Small intestine (tissue), 7 donors: ENCODE data around the gene B4GALNT3. TPM values are rescaled to one million over a fixed set of nuclear protein-coding genes. Genes with fewer than 3 reads are reported as not detected.
A peak's percentile ranks its signal among the peaks of the same experiment; 100 is the strongest.

Experiments used
- DNase-seq, 2 donors: peaks; one replicate each; pipeline versions ENCODE4 v3.0.0 to v3.0.0-alpha.2; 2013
- FAIRE-seq: peaks from 2 replicates; lab custom pipeline; 2012; peaks lifted over from hg19 to GRCh38; lab: Jason Lieb, UNC
- H3K27ac ChIP-seq, 3 donors: one replicate each; pipeline ENCODE4 v1.5.1; 2013; ENCODE audit warnings: low read length in 2 of 3, mild to moderate bottlenecking in 2 of 3, control low read depth in 1 of 3, inconsistent platforms in 1 of 3, low read depth in 1 of 3, moderate library complexity in 1 of 3
- H3K27me3 ChIP-seq, 3 donors: one replicate each; pipeline ENCODE4 v1.6.1; 2013; ENCODE audit warnings: low read length in 3 of 3, inconsistent platforms in 1 of 3; ENCODE audit not compliant: control insufficient read depth in 3 of 3, insufficient read depth in 3 of 3
- H3K36me3 ChIP-seq, 3 donors: one replicate each; pipeline ENCODE4 v1.6.1; 2013; ENCODE audit warnings: low read length in 3 of 3, inconsistent platforms in 1 of 3, low read depth in 1 of 3, mild to moderate bottlenecking in 1 of 3, moderate library complexity in 1 of 3; ENCODE audit not compliant: control insufficient read depth in 3 of 3, insufficient read depth in 2 of 3
- H3K4me1 ChIP-seq, 3 donors: one replicate each; pipeline ENCODE4 v1.6.1; 2013; ENCODE audit warnings: low read length in 2 of 3, inconsistent platforms in 1 of 3, low read depth in 1 of 3, mild to moderate bottlenecking in 1 of 3, moderate library complexity in 1 of 3; ENCODE audit not compliant: control insufficient read depth in 3 of 3, insufficient read depth in 2 of 3
- H3K4me3 ChIP-seq, 3 donors: one replicate each; pipeline ENCODE4 v1.5.1; 2013; ENCODE audit warnings: low read length in 3 of 3, control low read depth in 1 of 3, inconsistent platforms in 1 of 3, low read depth in 1 of 3, mild to moderate bottlenecking in 1 of 3, moderate library complexity in 1 of 3
- H3K9me3 ChIP-seq, 2 donors: one replicate each; pipeline ENCODE4 v1.6.1; 2013; ENCODE audit warnings: low read depth in 1 of 2, low read length in 1 of 2; ENCODE audit not compliant: control insufficient read depth in 2 of 2, insufficient read depth in 1 of 2
- WGBS, 3 donors: extraction: QIAGEN DNeasy Blood & Tissue Kit; methylation state at CpG; one replicate each; pipeline ENCODE4 v1.1.7; 2013; 5-methylcytosine and 5-hydroxymethylcytosine counted together
- polyA plus RNA-seq, 4 donors: library from polyadenylated mRNA; stranded (reverse) in 3 of 4; unstranded in 1 of 4; fragments of 200-250 nt in 3 of 4; fragments of 120-200 nt in 1 of 4; gene quantifications; one replicate each; pipeline versions ENCODE4 v1.2.1 to v1.2.3, GENCODE V29; 2013
- donor health status: healthy with polysubstance abuse.
- donor health status: control.
- donor health status: control.
- donor health status: Bipolar disorder and iron deficiency.
- donor health status: healthy.

Gene B4GALNT3
- polyA plus RNA-seq, 4 donors = 0.45 to 6.6 (median 2.9) TPM; not detected in 1

GRCh38 chr12:556498-556897 is 96.8 kb downstream of the B4GALNT3 start:
- no peak for FAIRE-seq

GRCh38 chr12:558580-558979 is 98.8 kb downstream of the B4GALNT3 start:
- no peaks in the 10 kb centered on the region for H3K36me3 ChIP-seq
- no peaks in the 10 kb centered on the region for H3K9me3 ChIP-seq
- FAIRE-seq = no peak

More at GRCh38 chr12:556498-556897, 96.8 kb downstream of the B4GALNT3 start:
- 91 to 94% (median 93%) methylated on average over 20 of the region's 20 CpGs for WGBS, 3 donors
- H3K4me3 ChIP-seq = no peak overlapping the region
- no peak overlapping the region for H3K27ac ChIP-seq
- no peak for DNase-seq
- peaks cover 0 to 6% (median 0%) of the 10 kb centered on the region in 3 donors for H3K36me3 ChIP-seq
- no peaks in the 10 kb centered on the region for H3K27me3 ChIP-seq
- no peaks in the 10 kb centered on the region for H3K4me1 ChIP-seq
- H3K9me3 ChIP-seq = no peaks in the 10 kb centered on the region

GRCh38 chr12:559208-559905 is 99.6 kb downstream of the B4GALNT3 start:
- WGBS, 3 donors = 81 to 91% (median 84%) methylated on average over 21 of the region's 21 CpGs
- H3K9me3 ChIP-seq = no peaks in the 10 kb centered on the region
- no peaks in the 10 kb centered on the region for H3K27me3 ChIP-seq
- no peak for FAIRE-seq
- H3K4me1 ChIP-seq = no peaks in the 10 kb centered on the region
- no peaks in the 10 kb centered on the region for H3K36me3 ChIP-seq
- no peak overlapping the region for H3K4me3 ChIP-seq
- no peak for DNase-seq
- H3K27ac ChIP-seq = no peak overlapping the region

More at GRCh38 chr12:558580-558979, 98.8 kb downstream of the B4GALNT3 start:
- Histone ChIP-seq H3K4me1 (no peaks in the 10 kb centered on the region), H3K27me3 (no peaks in the 10 kb centered on the region), H3K4me3 (no peak overlapping the region), H3K27ac (no peak overlapping the region)
- peak; percentile 27 to 65 for DNase-seq
- 7 to 46% (median 21%) methylated on average over 4 of the region's 4 CpGs for WGBS, 3 donors

- H3K4me3 ChIP-seq = no peak overlapping the region
- no peaks in the 10 kb centered on the region for H3K27me3 ChIP-seq
- no peak overlapping the region for H3K27ac ChIP-seq
- H3K9me3 ChIP-seq = no peaks in the 10 kb centered on the region
- no peaks in the 10 kb centered on the region for H3K4me1 ChIP-seq
- WGBS, 3 donors = 85 to 88% (median 86%) methylated on average over 14 of the region's 14 CpGs
- DNase-seq = no peak
- FAIRE-seq = no peak
- no peaks in the 10 kb centered on the region for H3K36me3 ChIP-seq
These were observed 100.2 kb downstream of the B4GALNT3 start for GRCh38 chr12:559906-560455.

GRCh38 chr12:560691-561390 is 101.1 kb downstream of the B4GALNT3 start:
- DNase-seq = no peak
- Histone ChIP-seq H3K36me3 (no peaks in the 10 kb centered on the region), H3K27me3 (no peaks in the 10 kb centered on the region), H3K4me3 (no peak overlapping the region), H3K4me1 (no peaks in the 10 kb centered on the region), H3K27ac (no peak overlapping the region), H3K9me3 (no peaks in the 10 kb centered on the region)
- WGBS, 3 donors = 81 to 89% (median 82%) methylated on average over 19 of the region's 19 CpGs
- no peak for FAIRE-seq

- no peak overlapping the region for H3K4me3 ChIP-seq
- H3K4me1 ChIP-seq = no peaks in the 10 kb centered on the region
- FAIRE-seq = no peak
- H3K9me3 ChIP-seq = no peaks in the 10 kb centered on the region
- H3K36me3 ChIP-seq = no peaks in the 10 kb centered on the region
- no peak for DNase-seq
- H3K27ac ChIP-seq = no peak overlapping the region
- no peaks in the 10 kb centered on the region for H3K27me3 ChIP-seq
- 91 to 97% (median 93%) methylated on average over 14 of the region's 14 CpGs for WGBS, 3 donors
These were observed 101.6 kb downstream of the B4GALNT3 start for GRCh38 chr12:561391-561705.

- no peak for FAIRE-seq
- whole genome bisulfite sequencing, 3 donors = 66 to 78% (median 71%) methylated on average over 19 of the region's 19 CpGs
- H3K36me3 ChIP-seq = no peaks in the 10 kb centered on the region
These were observed 102.3 kb downstream of the B4GALNT3 start for GRCh38 chr12:561908-562593.

GRCh38 chr12:562634-563033 is 102.9 kb downstream of the B4GALNT3 start:
- no peaks in the 10 kb centered on the region for H3K36me3 ChIP-seq
- H3K27ac ChIP-seq = peak overlapping the region in 1 of 3 donors; percentile 75
- no peaks in the 10 kb centered on the region for H3K27me3 ChIP-seq
- H3K4me1 ChIP-seq = no peaks in the 10 kb centered on the region
- no peak overlapping the region for H3K4me3 ChIP-seq
- FAIRE-seq (no peak), DNase-seq (no peak)
- no peaks in the 10 kb centered on the region for H3K9me3 ChIP-seq
- WGBS, 3 donors = 83 to 92% (median 83%) methylated on average over 12 of the region's 12 CpGs

More at GRCh38 chr12:561908-562593, 102.3 kb downstream of the B4GALNT3 start:
- H3K4me3 ChIP-seq = no peak overlapping the region
- DNase-seq = no peak
- H3K27ac ChIP-seq = no peak overlapping the region
- no peaks in the 10 kb centered on the region for H3K4me1 ChIP-seq
- no peaks in the 10 kb centered on the region for H3K9me3 ChIP-seq
- H3K27me3 ChIP-seq = no peaks in the 10 kb centered on the region
